ENCODE measurements around the gene TRIML2. TPM values are rescaled to one million over a fixed set of nuclear protein-coding genes. Genes with fewer than 3 reads are reported as not detected.

TRIML2 gene
- polyA plus RNA-seq, 1 of the 3 experiments (the other 2 are of a cell fraction): not detected

Small RNA genes within 50 kb of the gene (small RNA-seq; reads per million reads assigned to genes)
- gene RNU6-173P: 0 reads per million in 7 experiments

Other genes with a start within 250 kb of the TRIML2 start
- gene ZFP42, start 113.8 kb downstream of the TRIML2 start, polyA plus RNA-seq (2012; rRNA removed): not detected in 2 replicates
- gene TRIML1, start 29.8 kb upstream of the TRIML2 start, polyA plus RNA-seq (2012; rRNA removed): not detected in 2 replicates